SK-N-MC (cell line): ENCODE results near the gene HS3ST4.

Experiments
- EZH2 ChIP-seq: fragments of 200-600 bp; sonication (generic); IDR thresholded peaks from one replicate; pipeline ENCODE4 v1.6.1; 2017; ENCODE audit warnings: antibody characterized with exemption
- FOXP2 ChIP-seq: optimal IDR thresholded peaks from 2 replicates; pipeline ENCODE3; 2011; ENCODE audit warnings: mild to moderate bottlenecking, moderate library complexity; ENCODE audit not compliant: insufficient read depth; ENCODE audit errors: extremely low read length, control extremely low read depth
- POLR2AphosphoS5 ChIP-seq: IDR thresholded peaks from 2 replicates; pipeline ENCODE4 v1.6.1; 2012; ENCODE audit warnings: mild to moderate bottlenecking, low read depth, low read length, borderline replicate concordance

DNA sequence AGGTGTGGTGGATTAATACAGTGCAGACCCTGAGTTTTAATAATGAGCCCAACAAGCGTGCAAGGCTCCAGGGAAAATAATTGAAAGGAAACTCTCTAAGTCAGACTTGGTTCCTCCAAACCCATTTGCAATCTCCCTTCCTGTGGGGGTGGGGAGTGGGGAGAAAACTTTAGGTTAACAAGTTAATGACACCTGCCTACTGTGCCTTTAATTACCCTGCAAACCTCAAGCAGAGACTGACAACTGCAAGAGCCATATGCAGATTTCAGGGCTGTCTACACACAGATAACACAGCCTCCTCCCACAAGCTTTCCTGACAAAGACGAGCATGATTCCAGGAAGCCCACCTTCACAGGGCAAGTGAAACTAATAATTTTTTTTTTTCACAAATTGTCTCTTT lies 359.3 kb downstream of the HS3ST4 start:
- TF ChIP-seq POLR2AphosphoS5 (no peak; the same call in 1 of the 2 replicates), EZH2 (no peak), FOXP2 (no peak)
